GM13977 (cell line): ENCODE data around the gene POLG.

ENCODE experiments used
- DNase-seq: peaks from one replicate; pipeline ENCODE4 v3.0.0; 2012; ENCODE audit warnings: low spot score
- in situ Hi-C: fragments of 300-500 bp; cut with MboI; formaldehyde crosslinking; loops from one replicate; pipeline ENCODE4 v1.12.0; 2022; ENCODE audit warnings: low sequenced_read_pairs, low pct_unique_long_range_greater_than_20kb, mixed read lengths, inconsistent platforms; ENCODE audit not compliant: unreplicated experiment
- TF ChIP-seq, protein P1 (sequence below): IDR thresholded peaks from 2 replicates; pipeline ENCODE4 v1.5.1; 2012; ENCODE audit warnings: mild to moderate bottlenecking, control low read depth; ENCODE audit not compliant: insufficient read depth; ENCODE audit errors: extremely low read depth, missing control alignments

Gene POLG

GRCh38 chr15:89330119-89330518, 4.5 kb downstream of the POLG start:
- DNase-seq: no peak
- in situ Hi-C loops: no loop called here

GRCh38 chr15:89329329-89330084, 5.1 kb downstream of the POLG start:
- TF ChIP-seq, protein P1, sequence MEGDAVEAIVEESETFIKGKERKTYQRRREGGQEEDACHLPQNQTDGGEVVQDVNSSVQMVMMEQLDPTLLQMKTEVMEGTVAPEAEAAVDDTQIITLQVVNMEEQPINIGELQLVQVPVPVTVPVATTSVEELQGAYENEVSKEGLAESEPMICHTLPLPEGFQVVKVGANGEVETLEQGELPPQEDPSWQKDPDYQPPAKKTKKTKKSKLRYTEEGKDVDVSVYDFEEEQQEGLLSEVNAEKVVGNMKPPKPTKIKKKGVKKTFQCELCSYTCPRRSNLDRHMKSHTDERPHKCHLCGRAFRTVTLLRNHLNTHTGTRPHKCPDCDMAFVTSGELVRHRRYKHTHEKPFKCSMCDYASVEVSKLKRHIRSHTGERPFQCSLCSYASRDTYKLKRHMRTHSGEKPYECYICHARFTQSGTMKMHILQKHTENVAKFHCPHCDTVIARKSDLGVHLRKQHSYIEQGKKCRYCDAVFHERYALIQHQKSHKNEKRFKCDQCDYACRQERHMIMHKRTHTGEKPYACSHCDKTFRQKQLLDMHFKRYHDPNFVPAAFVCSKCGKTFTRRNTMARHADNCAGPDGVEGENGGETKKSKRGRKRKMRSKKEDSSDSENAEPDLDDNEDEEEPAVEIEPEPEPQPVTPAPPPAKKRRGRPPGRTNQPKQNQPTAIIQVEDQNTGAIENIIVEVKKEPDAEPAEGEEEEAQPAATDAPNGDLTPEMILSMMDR: no peak
- no peak for DNase-seq
- in situ Hi-C loops: no loop called here

More at GRCh38 chr15:89330119-89330518, 4.5 kb downstream of the POLG start:
- TF ChIP-seq, protein P1: no peak

DNA sequence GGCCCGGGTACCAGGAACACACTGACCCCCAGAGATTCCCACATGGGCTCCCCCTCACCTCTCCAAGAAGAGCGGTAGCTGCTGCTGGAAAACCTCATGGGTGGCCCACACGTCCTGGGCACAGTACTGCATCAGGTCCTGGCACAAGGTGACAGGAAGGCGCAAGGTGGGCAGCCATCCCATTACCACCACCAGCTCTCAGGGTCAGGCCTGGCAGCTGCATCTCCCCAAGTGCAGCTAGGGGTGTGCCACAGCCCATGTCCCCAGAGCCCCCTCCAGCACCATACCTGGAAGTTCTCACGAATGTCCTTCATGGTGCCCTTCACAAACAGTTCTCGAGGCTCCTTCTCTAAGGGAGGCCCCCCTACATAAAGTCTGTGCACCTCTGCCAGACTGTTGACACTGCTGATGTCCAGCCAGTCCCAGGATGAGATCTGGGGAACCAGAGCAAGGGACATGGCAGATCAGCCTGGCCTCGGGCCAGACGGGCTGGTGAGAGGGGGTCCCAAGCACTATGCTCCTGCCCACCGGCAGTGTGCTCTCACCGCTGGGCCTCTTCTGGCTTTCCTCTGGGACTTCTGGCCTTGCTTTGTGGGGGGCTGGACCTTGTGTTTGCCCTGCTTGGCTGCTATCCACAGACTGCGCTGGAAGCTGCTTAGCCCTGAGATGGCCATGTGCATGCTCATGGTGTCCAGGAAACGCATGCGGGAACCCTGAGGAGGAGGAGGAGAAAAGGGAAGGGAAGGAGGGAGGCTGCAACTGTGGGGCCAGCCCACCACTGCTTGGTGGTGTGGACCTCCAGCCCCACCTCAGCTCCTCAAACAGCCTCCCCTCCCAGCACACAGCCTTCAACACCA, 6.0 kb downstream of the POLG start:
- DNase-seq: no peak
- in situ Hi-C loops: no loop called here
- TF ChIP-seq, protein P1: no peak

- in situ Hi-C loops: no loop called here
- no peak for DNase-seq
- TF ChIP-seq, protein P1: no peak
These were observed 7.5 kb downstream of the POLG start for GRCh38 chr15:89327113-89327512.

DNA sequence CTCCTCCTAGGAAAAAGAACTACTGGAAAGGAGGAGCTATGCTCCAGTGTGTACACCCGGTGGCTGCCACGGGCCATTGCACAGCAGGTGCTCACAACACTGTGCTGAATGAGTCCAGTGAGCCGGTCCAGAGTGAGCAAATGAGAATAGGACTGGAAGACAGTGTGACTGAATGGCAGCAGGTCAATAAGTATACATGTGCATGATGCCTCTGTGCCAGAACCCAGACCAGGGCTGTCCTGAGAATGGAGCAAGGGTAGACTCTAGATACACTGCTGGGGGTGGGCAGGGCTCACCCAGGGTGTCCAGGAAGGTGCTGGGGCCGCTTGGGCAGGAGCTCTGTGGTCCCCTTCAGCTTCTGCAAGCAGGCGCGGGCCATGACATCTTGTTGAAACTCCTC, 8.3 kb downstream of the POLG start:
- no peak for DNase-seq
- in situ Hi-C loops: no loop called here
- TF ChIP-seq, protein P1: no peak

GRCh38 chr15:89325039-89325803, 9.4 kb downstream of the POLG start:
- DNase-seq: no peak
- in situ Hi-C loops: no loop called here
- TF ChIP-seq, protein P1: no peak
